ENCODE measurements around the gene ACVR2A. TPM values are rescaled to one million over a fixed set of nuclear protein-coding genes. Genes with fewer than 3 reads are reported as not detected.

Gene ACVR2A
- total RNA-seq, 1 experiment from 2014 or later, result 17.9 TPM

GRCh38 chr2:147913701-147914480, 69.1 kb downstream of the ACVR2A start:
- no peak for TF ChIP-seq EZH2 (IDR thresholded peaks at IDR 0.05; ENCODE audit: borderline replicate concordance, low read depth, low read length, poor library complexity, severe bottlenecking)
- no peak for TF ChIP-seq CTCF (conservative IDR thresholded peaks at IDR 0.05; ENCODE audit: low read depth, low read length)
- DNase-seq (ENCODE audit: low spot score), result peak; percentile 65
- no TSS peak for BruUV-seq (replicated peaks)
- H3K27ac ChIP-seq (ENCODE audit: low read depth, low read length, poor library complexity, severe bottlenecking), result peak overlapping the region; percentile 50
- CTCF ChIA-PET, result no interaction called here
- H3K36me3 ChIP-seq (ENCODE audit: insufficient read depth, low read length, poor library complexity, severe bottlenecking), result peaks cover 5% of the 10 kb centered on the region
- intact Hi-C loops (cut with micrococcal nuclease; ENCODE audit: unreplicated experiment), result no loop called here
- POLR2A ChIA-PET (ENCODE audit: low non-redundant PET), result no interaction called here
- no peaks in the 10 kb centered on the region for H3K9me3 ChIP-seq (ENCODE audit: low read depth, low read length, poor library complexity, severe bottlenecking)
- no peak overlapping the region for H3K4me3 ChIP-seq (ENCODE audit: low read depth, low read length, poor library complexity, severe bottlenecking)
- H3K4me1 ChIP-seq (ENCODE audit: insufficient read depth, low read length, poor library complexity, severe bottlenecking), result peaks cover 32% of the 10 kb centered on the region
- H3K27me3 ChIP-seq (replicated peaks; ENCODE audit: insufficient read depth, low read depth, low read length, poor library complexity), result no peaks in the 10 kb centered on the region

GRCh38 chr2:147916067-147916466, 71.2 kb downstream of the ACVR2A start:
- ChIA-PET CTCF (no interaction called here), POLR2A (ENCODE audit: low non-redundant PET) (no interaction called here)

GRCh38 chr2:147916723-147917122, 71.9 kb downstream of the ACVR2A start:
- TF ChIP-seq CTCF (conservative IDR thresholded peaks at IDR 0.05; ENCODE audit: low read depth, low read length), result no peak
- no peak for TF ChIP-seq EZH2 (IDR thresholded peaks at IDR 0.05; ENCODE audit: borderline replicate concordance, low read depth, low read length, poor library complexity, severe bottlenecking)
- BruUV-seq (replicated peaks), result no TSS peak
- intact Hi-C loops (cut with micrococcal nuclease; ENCODE audit: unreplicated experiment), result no loop called here
- no peak overlapping the region for H3K27ac ChIP-seq (ENCODE audit: low read depth, low read length, poor library complexity, severe bottlenecking)
- H3K27me3 ChIP-seq (replicated peaks; ENCODE audit: insufficient read depth, low read depth, low read length, poor library complexity), result no peaks in the 10 kb centered on the region
- ChIA-PET CTCF (no interaction called here), POLR2A (ENCODE audit: low non-redundant PET) (no interaction called here)
- H3K4me3 ChIP-seq (ENCODE audit: low read depth, low read length, poor library complexity, severe bottlenecking), result no peak overlapping the region
- peaks cover 17% of the 10 kb centered on the region for H3K4me1 ChIP-seq (ENCODE audit: insufficient read depth, low read length, poor library complexity, severe bottlenecking)
- no peak for DNase-seq (ENCODE audit: low spot score)
- H3K36me3 ChIP-seq (ENCODE audit: insufficient read depth, low read length, poor library complexity, severe bottlenecking), result peaks cover 5% of the 10 kb centered on the region
- no peaks in the 10 kb centered on the region for H3K9me3 ChIP-seq (ENCODE audit: low read depth, low read length, poor library complexity, severe bottlenecking)

More at GRCh38 chr2:147916067-147916466, 71.2 kb downstream of the ACVR2A start:
- H3K36me3 ChIP-seq (ENCODE audit: insufficient read depth, low read length, poor library complexity, severe bottlenecking), result peaks cover 5% of the 10 kb centered on the region
- intact Hi-C loops (cut with micrococcal nuclease; ENCODE audit: unreplicated experiment), result no loop called here
- TF ChIP-seq EZH2 (IDR thresholded peaks at IDR 0.05; ENCODE audit: borderline replicate concordance, low read depth, low read length, poor library complexity, severe bottlenecking), result no peak
- no peak for TF ChIP-seq CTCF (conservative IDR thresholded peaks at IDR 0.05; ENCODE audit: low read depth, low read length)
- no peaks in the 10 kb centered on the region for H3K9me3 ChIP-seq (ENCODE audit: low read depth, low read length, poor library complexity, severe bottlenecking)
- no peak overlapping the region for H3K27ac ChIP-seq (ENCODE audit: low read depth, low read length, poor library complexity, severe bottlenecking)
- H3K27me3 ChIP-seq (replicated peaks; ENCODE audit: insufficient read depth, low read depth, low read length, poor library complexity), result no peaks in the 10 kb centered on the region
- no TSS peak for BruUV-seq (replicated peaks)
- H3K4me3 ChIP-seq (ENCODE audit: low read depth, low read length, poor library complexity, severe bottlenecking), result no peak overlapping the region
- no peak for DNase-seq (ENCODE audit: low spot score)
- peaks cover 24% of the 10 kb centered on the region for H3K4me1 ChIP-seq (ENCODE audit: insufficient read depth, low read length, poor library complexity, severe bottlenecking)

Data from A673 (cell line).